Measurements from ENCODE around the gene NEGR1. TPM values are rescaled to one million over a fixed set of nuclear protein-coding genes. Genes with fewer than 3 reads are reported as not detected.

NEGR1 gene
- total and polyA plus RNA-seq, 2 donors (not counting 3 experiments of a cell fraction or from before 2014, with no cell fraction given) = 6.8 to 21.8 TPM

DNA sequence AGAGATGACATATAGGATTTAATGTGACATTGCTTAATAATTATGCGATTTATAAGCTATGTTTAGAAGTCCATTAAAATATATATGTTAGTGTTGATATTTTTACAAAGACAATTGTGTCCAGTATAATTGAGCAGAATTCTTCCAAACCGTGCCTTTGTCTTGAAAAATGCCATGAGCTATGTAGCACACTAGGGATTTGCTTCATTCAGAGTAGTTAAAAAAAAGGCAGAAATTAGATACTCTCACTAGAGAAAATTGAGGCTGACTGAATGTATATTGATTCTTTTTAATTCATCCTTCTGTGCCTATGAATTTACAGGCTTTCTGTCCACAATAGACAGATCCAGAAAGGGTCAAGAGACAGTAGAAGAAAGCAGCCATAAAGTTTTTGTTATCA, 429.0 kb downstream of the NEGR1 start:
- no peaks in the 10 kb centered on the region for H3K9me3 ChIP-seq (replicated peaks; ENCODE audit: control insufficient read depth, insufficient read depth, low read length)
- POLR2A ChIA-PET = no interaction called here
- intact Hi-C loops (cut with micrococcal nuclease) = no loop called here
- no peaks in the 10 kb centered on the region for H3K36me3 ChIP-seq (ENCODE audit: control insufficient read depth in 2 of 2, extremely low read depth in 1 of 2, insufficient read depth in 2 of 2, low read length in 2 of 2)
- H3K27me3 ChIP-seq (ENCODE audit: control insufficient read depth in 2 of 2, insufficient read depth in 2 of 2, low read length in 2 of 2) = no peaks in the 10 kb centered on the region
- no peaks in the 10 kb centered on the region for H3K4me1 ChIP-seq (ENCODE audit: control insufficient read depth, extremely low read depth, insufficient read depth, low read length)
- FAIRE-seq = no peak
- H3K9ac ChIP-seq (replicated peaks; ENCODE audit: extremely low read depth, insufficient read depth, low read length) = no peak overlapping the region
- H3K79me2 ChIP-seq (ENCODE audit: control insufficient read depth, insufficient read depth, low read length) = no peaks in the 10 kb centered on the region
- TF ChIP-seq FOS (IDR thresholded peaks at IDR 0.05; ENCODE audit: borderline replicate concordance, insufficient read depth, low read length) (no peak), CTCF (IDR thresholded peaks at IDR 0.05; ENCODE audit: extremely low read depth in 1 of 2, insufficient read depth in 1 of 2, low read depth in 1 of 2, low read length in 2 of 2) (no peak), GATA2 (IDR thresholded peaks at IDR 0.05; ENCODE audit: insufficient read depth, insufficient read length, low read depth, low read length) (no peak), POLR2A (IDR thresholded peaks at IDR 0.05; ENCODE audit: low read depth, low read length) (no peak), POLR2AphosphoS5 (IDR thresholded peaks at IDR 0.05; ENCODE audit: insufficient read depth, low read depth, low read length) (no peak), EZH2 (IDR thresholded peaks at IDR 0.05; ENCODE audit: borderline replicate concordance, low read depth, low read length, severe bottlenecking) (no peak), JUN (IDR thresholded peaks at IDR 0.05; ENCODE audit: borderline replicate concordance, insufficient read depth, insufficient read length, low read depth) (no peak), MYC (IDR thresholded peaks at IDR 0.05; ENCODE audit: low read depth, low read length) (no peak)
- TF ChIP-seq, protein P1, sequence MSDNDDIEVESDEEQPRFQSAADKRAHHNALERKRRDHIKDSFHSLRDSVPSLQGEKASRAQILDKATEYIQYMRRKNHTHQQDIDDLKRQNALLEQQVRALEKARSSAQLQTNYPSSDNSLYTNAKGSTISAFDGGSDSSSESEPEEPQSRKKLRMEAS (IDR thresholded peaks at IDR 0.05; ENCODE audit: insufficient read depth, insufficient read length) = no peak
- H2AFZ ChIP-seq (ENCODE audit: low read depth, low read length) = no peak overlapping the region
- no peak for DNase-seq (ENCODE audit: low read depth, low spot score)
- no peaks in the 10 kb centered on the region for H4K20me1 ChIP-seq (replicated peaks; ENCODE audit: control insufficient read depth, extremely low read depth, insufficient read depth, low read length)
- dilution Hi-C loops (cut with MboI; ENCODE audit: extremely low pct_ligation_motif_present, low sequenced_read_pairs) = no loop called here
- CTCF ChIA-PET = no interaction called here
- H3K4me2 ChIP-seq (ENCODE audit: insufficient read depth, low read length) = no peak overlapping the region
- no peak overlapping the region for H3K27ac ChIP-seq (ENCODE audit: insufficient read depth, low read depth, low read length)
- no peaks in the 10 kb centered on the region for H3K9me1 ChIP-seq (replicated peaks; ENCODE audit: control insufficient read depth, extremely low read depth, insufficient read depth, low read length)
- no peak overlapping the region for H3K4me3 ChIP-seq (replicated peaks in 1 of 3; ENCODE audit: insufficient read depth in 1 of 3, low read depth in 1 of 3, low read length in 3 of 3)
- BruUV-seq (replicated peaks) = no TSS peak
